GM12891 (cell line): ENCODE results near the gene MX2.

Source experiments
- POLR2A ChIP-seq: IDR thresholded peaks from 2 replicates; pipeline ENCODE4 v1.6.1; 2011; ENCODE audit warnings: low read depth, low read length, control low read depth
- POLR2AphosphoS5 ChIP-seq: IDR thresholded peaks from 2 replicates; pipeline ENCODE4 v1.6.1; 2011; ENCODE audit warnings: low read depth, low read length, control low read depth
- TAF1 ChIP-seq: IDR thresholded peaks from 2 replicates; pipeline ENCODE4 v1.6.1; 2011; ENCODE audit warnings: low read depth, low read length, control low read depth

- TF ChIP-seq TAF1 = no peak
- TF ChIP-seq POLR2AphosphoS5 = no peak
- TF ChIP-seq POLR2A = no peak
These were observed 40.5 kb upstream of the MX2 start for GRCh38 chr21:41321211-41321907.
